T-cell (primary cell): ENCODE measurements around the gene CYP4F3. TPM values are rescaled to one million over a fixed set of nuclear protein-coding genes. Genes with fewer than 3 reads are reported as not detected.
A peak's percentile ranks its signal among the peaks of the same experiment; 100 is the strongest.
"Not testable (repeated sequence)": the region's sequence is repeated elsewhere in the genome, so short reads cannot be mapped to it uniquely, and the experiment has no call there.

Source experiments
- ATAC-seq, 4 experiments: fragments of 200-7000 bp in 3 of 4; fragments of 150-1000 bp in 1 of 4; cut with Tn5 transposase; replicated peaks in 1 of 4; 1 replicate in 3 of 4; 2 replicates in 1 of 4; pipeline ENCODE4 v1.10.0; 2021; ENCODE audit warnings: moderate library complexity in 3 of 4, mild to moderate bottlenecking in 2 of 4, moderate number of reproducible peaks in 1 of 4
- CTCF ChIA-PET, 2 donors: fragments of 300-600 bp; sonication (Branson Sonifier 250); formaldehyde crosslinking; loops; one replicate each; lab custom pipeline; 2022; ENCODE audit warnings: antibody characterized with exemption in 2 of 2; lab: Charles Lee
- POLR2A ChIA-PET, 2 donors: fragments of 300-600 bp; sonication (Branson Sonifier 250); formaldehyde crosslinking; loops; one replicate each; lab custom pipeline; 2022; ENCODE audit warnings: antibody characterized with exemption in 2 of 2; lab: Charles Lee
- DNase-seq, 35 experiments: peaks; one replicate each; pipeline versions ENCODE4 v3.0.0 to v3.0.0-alpha.2; 2013 to 2023
- H3K27ac ChIP-seq: one replicate; pipeline ENCODE4 v1.5.1; 2013; ENCODE audit warnings: low read length
- H3K27me3 ChIP-seq, 2 experiments: replicated peaks in 1 of 2; 1 replicate in 1 of 2; 2 replicates in 1 of 2; pipeline versions ENCODE4 v1.6.1 to v1.7.0; 2013; ENCODE audit warnings: low read length in 1 of 2, mixed read lengths in 1 of 2; ENCODE audit not compliant: control insufficient read depth in 2 of 2, insufficient read depth in 2 of 2; ENCODE audit errors: extremely low read depth in 1 of 2
- H3K36me3 ChIP-seq, 2 donors: 1 replicate in 1 of 2; 2 replicates in 1 of 2; pipeline versions ENCODE4 v1.6.1 to v1.7.0; 2013; ENCODE audit warnings: low read length in 1 of 2; ENCODE audit not compliant: control insufficient read depth in 2 of 2, insufficient read depth in 1 of 2; ENCODE audit errors: extremely low read depth in 1 of 2
- H3K4me1 ChIP-seq, 2 experiments: 1 replicate in 1 of 2; 2 replicates in 1 of 2; pipeline versions ENCODE4 v1.6.1 to v1.7.0; 2013; ENCODE audit warnings: low read length in 2 of 2, mixed read lengths in 1 of 2; ENCODE audit not compliant: insufficient read depth in 2 of 2, control insufficient read depth in 1 of 2; ENCODE audit errors: extremely low read depth in 1 of 2
- H3K4me3 ChIP-seq, 2 donors: 1 replicate in 1 of 2; 2 replicates in 1 of 2; pipeline versions ENCODE4 v1.5.1 to v1.7.0; 2013; ENCODE audit warnings: mild to moderate bottlenecking in 2 of 2, low read length in 1 of 2, moderate library complexity in 1 of 2; ENCODE audit not compliant: control insufficient read depth in 1 of 2; ENCODE audit errors: extremely low read depth in 1 of 2
- H3K9me3 ChIP-seq: 2 replicates; pipeline ENCODE4 v1.7.0; 2013
- H3K27ac Mint-ChIP-seq, 2 donors: one replicate each; pipeline ENCODE4 v1.8.0; 2020 to 2021; ENCODE audit warnings: mild to moderate bottlenecking in 2 of 2, mixed read lengths in 2 of 2
- H3K27me3 Mint-ChIP-seq, 2 donors: one replicate each; pipeline ENCODE4 v1.8.0; 2021 to 2022; ENCODE audit warnings: mixed read lengths in 2 of 2
- H3K36me3 Mint-ChIP-seq: one replicate; pipeline ENCODE4 v1.8.0; 2021; ENCODE audit warnings: mixed read lengths
- H3K4me1 Mint-ChIP-seq, 3 donors: one replicate each; pipeline ENCODE4 v1.8.0; 2020 to 2022; ENCODE audit warnings: mixed read lengths in 3 of 3, mild to moderate bottlenecking in 1 of 3
- H3K4me3 Mint-ChIP-seq, 3 donors: one replicate each; pipeline ENCODE4 v1.8.0; 2020 to 2022; ENCODE audit warnings: mild to moderate bottlenecking in 3 of 3, mixed read lengths in 3 of 3, moderate library complexity in 3 of 3
- H3K9me3 Mint-ChIP-seq, 3 donors: one replicate each; pipeline ENCODE4 v1.8.0; 2020 to 2022; ENCODE audit warnings: mixed read lengths in 3 of 3
- WGBS: methylation state at CpG from one replicate; pipeline ENCODE4 v1.1.5; 2013; ENCODE audit warnings: missing lambda C conversion rate; ENCODE audit not compliant: insufficient coverage; 5-methylcytosine and 5-hydroxymethylcytosine counted together
- total RNA-seq, 35 experiments: library from RNA in 6 of 35; stranded (reverse) in 6 of 35; fragments of 120-200 nt in 1 of 35; gene quantifications; one replicate each; pipeline versions ENCODE4 v1.2.1 to v1.2.4 and lab custom pipeline; 2013 to 2026

The CYP4F3 gene
- total RNA-seq, 5 donors from 2014 or later (not counting 1 experiment from before 2014, with no cell fraction given): 0.23 to 0.30 TPM; not detected in 3

GRCh38 chr19:15679089-15679488 lies 38.4 kb downstream of the CYP4F3 start:
- H3K4me1 Mint-ChIP-seq: peaks cover 0 to 16% (median 9%) of the 10 kb centered on the region in 3 donors
- WGBS: 43% methylated on average over 1 of the region's 4 CpGs
- H3K4me3 ChIP-seq: no peak overlapping the region
- no peaks in the 10 kb centered on the region for H3K9me3 ChIP-seq
- H3K4me3 Mint-ChIP-seq: no peak overlapping the region
- no peaks in the 10 kb centered on the region for H3K36me3 ChIP-seq
- CTCF ChIA-PET: no interaction called here
- no peak overlapping the region for H3K27ac Mint-ChIP-seq
- H3K36me3 Mint-ChIP-seq: no peaks in the 10 kb centered on the region
- no peak for ATAC-seq
- DNase-seq: no peak
- peaks cover 26 to 27% of the 10 kb centered on the region in 2 donors for H3K27me3 Mint-ChIP-seq
- POLR2A ChIA-PET: no interaction called here
- no peaks in the 10 kb centered on the region for H3K9me3 Mint-ChIP-seq
- H3K27me3 ChIP-seq: peaks cover 0 to 15% of the 10 kb centered on the region in 2 experiments
- no peaks in the 10 kb centered on the region for H3K4me1 ChIP-seq
- no peak overlapping the region for H3K27ac ChIP-seq

- 33% methylated on average over 2 of the region's 4 CpGs for WGBS
- H3K27me3 Mint-ChIP-seq: peaks cover 31% of the 10 kb centered on the region in 2 donors
These were observed 39.2 kb downstream of the CYP4F3 start for GRCh38 chr19:15679865-15680264.

GRCh38 chr19:15680478-15681322 lies 40.0 kb downstream of the CYP4F3 start:
- no peaks in the 10 kb centered on the region for H3K9me3 ChIP-seq
- Mint-ChIP-seq H3K4me1 (peaks cover 0 to under 1% (median under 1%) of the 10 kb centered on the region in 3 donors), H3K27me3 (peaks cover 35% of the 10 kb centered on the region in 2 donors), H3K36me3 (no peaks in the 10 kb centered on the region), H3K4me3 (no peak overlapping the region), H3K9me3 (no peaks in the 10 kb centered on the region), H3K27ac (no peak overlapping the region)
- H3K27ac ChIP-seq: no peak overlapping the region
- ChIA-PET POLR2A (interaction anchor here in 1 of 2 donors (0.7 kb wide), 1 partner anchor 39 kb away, joined by 3 read pairs; no protein-coding TSS in a partner anchor), CTCF (interaction anchor here in 1 of 2 donors (0.6 kb wide), 1 partner anchor 402 kb away, joined by 5 read pairs; no protein-coding TSS in a partner anchor)
- 54% methylated on average over 3 of the region's 8 CpGs for WGBS
- H3K27me3 ChIP-seq: peaks cover 0 to 19% of the 10 kb centered on the region in 2 experiments
- H3K36me3 ChIP-seq: no peaks in the 10 kb centered on the region
- H3K4me3 ChIP-seq: no peak overlapping the region
- ATAC-seq: no peak
- no peak for DNase-seq
- no peaks in the 10 kb centered on the region for H3K4me1 ChIP-seq

More at GRCh38 chr19:15679865-15680264, 39.2 kb downstream of the CYP4F3 start:
- H3K4me1 ChIP-seq, H3K9me3 ChIP-seq, H3K27ac Mint-ChIP-seq, CTCF ChIA-PET, H3K36me3 ChIP-seq, H3K4me3 Mint-ChIP-seq, DNase-seq, H3K27ac ChIP-seq, H3K4me3 ChIP-seq, H3K9me3 Mint-ChIP-seq, H3K36me3 Mint-ChIP-seq, ATAC-seq, POLR2A ChIA-PET, H3K4me1 Mint-ChIP-seq: not testable (repeated sequence)
- H3K27me3 ChIP-seq: peaks cover 0 to 18% of the 10 kb centered on the region in 2 experiments

GRCh38 chr19:15683411-15683810 lies 42.7 kb downstream of the CYP4F3 start:
- no peaks in the 10 kb centered on the region for H3K36me3 Mint-ChIP-seq
- H3K27ac ChIP-seq: no peak overlapping the region
- H3K27me3 ChIP-seq: peaks cover 0 to 27% of the 10 kb centered on the region in 2 experiments
- H3K4me3 Mint-ChIP-seq: no peak overlapping the region
- POLR2A ChIA-PET: no interaction called here
- no peaks in the 10 kb centered on the region for H3K9me3 ChIP-seq
- H3K4me1 ChIP-seq: no peaks in the 10 kb centered on the region
- CTCF ChIA-PET: no interaction called here
- no peak overlapping the region for H3K4me3 ChIP-seq
- no peaks in the 10 kb centered on the region for H3K4me1 Mint-ChIP-seq
- H3K27me3 Mint-ChIP-seq: peaks cover 47 to 56% of the 10 kb centered on the region in 2 donors
- DNase-seq: no peak
- no peak for ATAC-seq
- WGBS: 100% methylated on average over 3 of the region's 10 CpGs
- H3K9me3 Mint-ChIP-seq: peaks cover 0 to 5% (median 4%) of the 10 kb centered on the region in 3 donors
- H3K27ac Mint-ChIP-seq: no peak overlapping the region
- no peaks in the 10 kb centered on the region for H3K36me3 ChIP-seq

DNA sequence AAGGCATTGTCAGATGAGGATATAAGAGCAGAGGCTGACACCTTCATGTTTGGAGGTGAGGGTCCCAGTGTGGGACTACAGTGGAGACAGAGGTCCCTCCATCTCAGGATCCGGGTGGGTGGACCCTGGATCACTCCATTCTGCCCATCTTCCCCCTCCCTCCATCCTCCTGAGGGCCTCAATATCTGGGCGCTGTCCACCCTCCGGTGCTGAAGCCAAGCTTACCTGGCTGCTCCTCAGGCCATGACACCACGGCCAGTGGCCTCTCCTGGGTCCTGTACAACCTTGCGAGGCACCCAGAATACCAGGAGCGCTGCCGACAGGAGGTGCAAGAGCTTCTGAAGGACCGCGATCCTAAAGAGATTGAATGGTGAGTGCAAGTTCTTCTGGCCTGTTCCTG lies 44.1 kb downstream of the CYP4F3 start:
- H3K4me3 ChIP-seq: no peak overlapping the region
- Mint-ChIP-seq H3K9me3 (peaks cover 0 to 12% (median 6%) of the 10 kb centered on the region in 3 donors), H3K4me3 (no peak overlapping the region), H3K27me3 (peaks cover 42 to 58% of the 10 kb centered on the region in 2 donors), H3K36me3 (no peaks in the 10 kb centered on the region), H3K4me1 (no peaks in the 10 kb centered on the region), H3K27ac (no peak overlapping the region)
- peaks cover 0 to 27% of the 10 kb centered on the region in 2 experiments for H3K27me3 ChIP-seq
- DNase-seq (peak in 2 of 35 experiments; percentile 7 to 12), ATAC-seq (no peak)
- POLR2A ChIA-PET: no interaction called here
- no peaks in the 10 kb centered on the region for H3K4me1 ChIP-seq
- H3K27ac ChIP-seq: no peak overlapping the region
- no peaks in the 10 kb centered on the region for H3K36me3 ChIP-seq
- H3K9me3 ChIP-seq: no peaks in the 10 kb centered on the region
- 25% methylated on average over 8 of the region's 9 CpGs for WGBS
- CTCF ChIA-PET: no interaction called here

- Histone ChIP-seq H3K4me1 (peaks cover 0 to 2% of the 10 kb centered on the region in 2 experiments), H3K27ac (no peak overlapping the region), H3K27me3 (peaks cover 0 to 27% of the 10 kb centered on the region in 2 experiments), H3K9me3 (no peaks in the 10 kb centered on the region), H3K36me3 (no peaks in the 10 kb centered on the region), H3K4me3 (no peak overlapping the region)
- H3K4me3 Mint-ChIP-seq: no peak overlapping the region
- ATAC-seq (no peak), DNase-seq (no peak)
- peaks cover 26 to 51% of the 10 kb centered on the region in 2 donors for H3K27me3 Mint-ChIP-seq
- ChIA-PET POLR2A (no interaction called here), CTCF (no interaction called here)
- no peak overlapping the region for H3K27ac Mint-ChIP-seq
- WGBS: 62% methylated on average over 17 of the region's 19 CpGs
- H3K4me1 Mint-ChIP-seq: no peaks in the 10 kb centered on the region
- H3K9me3 Mint-ChIP-seq: peaks cover 0 to 2% (median 0%) of the 10 kb centered on the region in 3 donors
- no peaks in the 10 kb centered on the region for H3K36me3 Mint-ChIP-seq
These were observed 56.0 kb downstream of the CYP4F3 start for GRCh38 chr19:15696654-15697194.
